Stimulated activated CD4-positive, alpha-beta T cell treated with anti-CD3 and anti-CD28 coated beads, Interleukin-2, amount 100 ng/mL, for 48 hours (primary cell): ENCODE measurements around the gene MPDZ.

ENCODE experiments used
- DNase-seq, 2 donors: peaks; one replicate each; pipeline ENCODE4 v3.0.0-alpha.2; 2020

Gene MPDZ

GRCh38 chr9:13131416-13131815 is 148.1 kb downstream of the MPDZ start:
- DNase-seq = no peak

GRCh38 chr9:13128266-13128860 is 151.1 kb downstream of the MPDZ start:
- DNase-seq = no peak

GRCh38 chr9:13127131-13127530 is 152.4 kb downstream of the MPDZ start:
- no peak for DNase-seq

GRCh38 chr9:13125261-13125660 is 154.2 kb downstream of the MPDZ start:
- no peak for DNase-seq

- DNase-seq = no peak
These were observed 156.6 kb downstream of the MPDZ start for GRCh38 chr9:13122756-13123369.

- DNase-seq = no peak
These were observed 161.2 kb downstream of the MPDZ start for GRCh38 chr9:13118313-13118712.

GRCh38 chr9:13116292-13116691 is 163.2 kb downstream of the MPDZ start:
- no peak for DNase-seq

- no peak for DNase-seq
These were observed 165.7 kb downstream of the MPDZ start for GRCh38 chr9:13113751-13114150.

- DNase-seq = no peak
These were observed 166.3 kb downstream of the MPDZ start for GRCh38 chr9:13113216-13113615.

GRCh38 chr9:13111778-13112177 is 167.7 kb downstream of the MPDZ start:
- DNase-seq = no peak

- no peak for DNase-seq
These were observed 168.6 kb downstream of the MPDZ start for GRCh38 chr9:13110766-13111417.

- DNase-seq = no peak
These were observed 169.7 kb downstream of the MPDZ start for GRCh38 chr9:13109781-13110180.

GRCh38 chr9:13107008-13107407 is 172.5 kb downstream of the MPDZ start:
- DNase-seq = no peak

- no peak for DNase-seq
These were observed 178.4 kb downstream of the MPDZ start for GRCh38 chr9:13100914-13101572.

- no peak for DNase-seq
These were observed 184.4 kb downstream of the MPDZ start for GRCh38 chr9:13095056-13095455.

- DNase-seq = no peak
These were observed 188.9 kb downstream of the MPDZ start for GRCh38 chr9:13090628-13091027.

- DNase-seq = no peak
These were observed 189.8 kb downstream of the MPDZ start for GRCh38 chr9:13089666-13090065.

GRCh38 chr9:13088720-13089427 is 190.6 kb downstream of the MPDZ start:
- no peak for DNase-seq

GRCh38 chr9:13083963-13084528 is 195.4 kb downstream of the MPDZ start:
- DNase-seq = no peak

GRCh38 chr9:13083366-13083765 is 196.1 kb downstream of the MPDZ start:
- DNase-seq = no peak

GRCh38 chr9:13082796-13083195 is 196.7 kb downstream of the MPDZ start:
- DNase-seq = no peak

- no peak for DNase-seq
These were observed 201.3 kb downstream of the MPDZ start for GRCh38 chr9:13078164-13078563.

GRCh38 chr9:13076616-13077015 is 202.9 kb downstream of the MPDZ start:
- DNase-seq = no peak
